ENCODE measurements around the gene PRR29. TPM values are rescaled to one million over a fixed set of nuclear protein-coding genes. Genes with fewer than 3 reads are reported as not detected.
A peak's percentile ranks its signal among the peaks of the same experiment; 100 is the strongest.

PRR29 gene
- total and polyA plus RNA-seq, 2 donors (not counting 3 experiments of a cell fraction or from before 2014, with no cell fraction given), result 0.39 to 1.2 TPM

DNA sequence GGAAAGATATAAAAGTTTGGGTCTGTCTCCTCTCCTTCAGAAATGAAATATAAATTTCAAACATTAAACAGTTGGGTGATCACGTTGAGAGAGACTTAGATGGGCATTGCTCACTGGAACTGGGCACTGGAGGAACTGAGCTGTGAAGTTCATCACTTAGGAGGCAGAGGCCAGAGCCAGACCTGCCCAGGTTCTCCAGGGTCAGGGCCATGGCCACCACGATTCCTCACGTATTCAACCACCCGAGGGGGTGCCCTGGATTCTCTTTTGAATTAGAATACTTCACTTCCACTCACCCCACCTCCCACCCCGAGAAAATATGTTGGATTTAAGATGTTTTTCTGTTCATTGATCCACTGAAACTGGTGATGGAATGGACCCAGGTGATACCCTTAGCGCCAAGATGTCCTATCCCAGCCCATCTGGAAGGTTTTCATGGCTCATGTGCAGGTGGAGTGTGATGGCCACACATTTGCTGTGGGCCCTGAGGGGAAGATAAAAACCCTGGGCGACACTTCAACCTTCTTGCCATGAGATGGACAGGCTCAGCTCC lies 6.1 kb downstream of the PRR29 start:
- intact Hi-C loops (cut with micrococcal nuclease), result no loop called here

DNA sequence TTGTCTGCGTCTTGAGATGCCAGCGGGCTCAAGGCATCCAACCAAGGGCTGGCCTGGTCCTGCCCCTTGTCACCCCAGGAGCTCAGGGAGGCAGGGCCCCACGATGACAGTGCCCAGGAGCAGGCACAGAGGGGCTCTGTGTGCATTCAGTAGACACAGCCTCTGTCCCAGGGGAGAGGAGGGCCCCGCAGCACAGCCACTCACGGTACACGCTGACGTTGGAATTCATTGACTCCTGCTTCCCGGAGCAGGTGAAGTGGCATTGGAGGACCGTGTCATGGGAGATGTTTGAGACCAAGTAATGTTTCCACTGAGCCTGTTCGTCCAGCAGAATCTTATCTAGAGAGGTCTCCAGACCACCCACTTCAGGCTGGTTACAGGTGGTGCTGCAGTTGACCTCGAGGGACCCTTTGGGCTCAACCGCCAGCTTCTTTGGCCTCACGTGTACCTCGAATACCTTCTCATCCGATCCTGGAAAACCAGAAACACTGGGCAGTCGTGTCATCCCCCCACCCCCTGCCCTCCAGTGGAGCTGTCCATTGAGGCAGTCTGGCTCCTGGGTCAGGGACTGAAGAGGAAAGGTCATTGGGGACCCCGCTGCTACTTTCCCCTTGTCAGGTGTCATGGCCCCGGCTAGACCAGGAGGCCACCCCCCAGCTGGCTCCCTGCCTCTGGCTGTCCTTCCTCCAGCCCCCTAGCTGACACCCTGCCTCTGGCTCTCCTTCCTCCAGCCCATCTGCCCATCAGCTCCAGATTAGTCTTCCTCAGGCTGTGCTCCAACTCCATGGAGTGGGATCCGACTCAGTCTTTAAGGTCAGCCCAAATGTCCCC lies 7.0 kb downstream of the PRR29 start:
- H3K9me3 ChIP-seq (replicated peaks; ENCODE audit: control insufficient read depth, insufficient read depth, low read length), result no peaks in the 10 kb centered on the region
- POLR2A ChIA-PET, result interaction anchor here (0.6 to 3.1 kb wide), 3 partner anchors 12 to 21 kb away, joined by 3 to 32 read pairs (median 3); partner anchors contain the start of gene ICAM2

More for the DNA sequence above, 6.1 kb downstream of the PRR29 start:
- H3K4me1 ChIP-seq (ENCODE audit: control insufficient read depth, extremely low read depth, insufficient read depth, low read length), result peaks cover 70% of the 10 kb centered on the region
- no peaks in the 10 kb centered on the region for H4K20me1 ChIP-seq (replicated peaks; ENCODE audit: control insufficient read depth, extremely low read depth, insufficient read depth, low read length)
- BruUV-seq (replicated peaks), result no TSS peak
- peak overlapping the region; percentile 91 for H3K27ac ChIP-seq (ENCODE audit: insufficient read depth, low read depth, low read length)
- dilution Hi-C loops (cut with MboI; ENCODE audit: extremely low pct_ligation_motif_present, low sequenced_read_pairs), result no loop called here
- TF ChIP-seq POLR2A (IDR thresholded peaks at IDR 0.05; ENCODE audit: low read depth, low read length), result peak; percentile 29
- TF ChIP-seq, protein P1, sequence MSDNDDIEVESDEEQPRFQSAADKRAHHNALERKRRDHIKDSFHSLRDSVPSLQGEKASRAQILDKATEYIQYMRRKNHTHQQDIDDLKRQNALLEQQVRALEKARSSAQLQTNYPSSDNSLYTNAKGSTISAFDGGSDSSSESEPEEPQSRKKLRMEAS (IDR thresholded peaks at IDR 0.05; ENCODE audit: insufficient read depth, insufficient read length), result no peak
- peaks cover 51% of the 10 kb centered on the region for H3K79me2 ChIP-seq (ENCODE audit: control insufficient read depth, insufficient read depth, low read length)
- H3K9me1 ChIP-seq (replicated peaks; ENCODE audit: control insufficient read depth, extremely low read depth, insufficient read depth, low read length), result no peaks in the 10 kb centered on the region
- H3K27me3 ChIP-seq (ENCODE audit: control insufficient read depth in 2 of 2, insufficient read depth in 2 of 2, low read length in 2 of 2), result no peaks in the 10 kb centered on the region
- H3K36me3 ChIP-seq (ENCODE audit: control insufficient read depth in 2 of 2, extremely low read depth in 1 of 2, insufficient read depth in 2 of 2, low read length in 2 of 2), result peaks cover 26 to 29% of the 10 kb centered on the region in 2 experiments
- H3K9ac ChIP-seq (replicated peaks; ENCODE audit: extremely low read depth, insufficient read depth, low read length), result no peak overlapping the region
- H2AFZ ChIP-seq (ENCODE audit: low read depth, low read length), result no peak overlapping the region
- H3K4me3 ChIP-seq (replicated peaks in 1 of 3; ENCODE audit: insufficient read depth in 1 of 3, low read depth in 1 of 3, low read length in 3 of 3), result peak overlapping the region in 2 of 3 experiments; percentile 66 to 87
- CTCF ChIA-PET, result interaction anchor here (0.7 to 6.8 kb wide), 4 partner anchors 15 to 129 kb away, joined by 4 to 140 read pairs (median 54); partner anchors contain the start of gene ICAM2
- FAIRE-seq (no peak), DNase-seq (ENCODE audit: low read depth, low spot score) (no peak)
- peak overlapping the region; percentile 91 for H3K4me2 ChIP-seq (ENCODE audit: insufficient read depth, low read length)
- no peaks in the 10 kb centered on the region for H3K9me3 ChIP-seq (replicated peaks; ENCODE audit: control insufficient read depth, insufficient read depth, low read length)
- POLR2A ChIA-PET, result interaction anchor here (3.1 kb wide), 1 partner anchor 13 kb away, joined by 32 read pairs; no protein-coding TSS in a partner anchor

More for the DNA sequence above, 7.0 kb downstream of the PRR29 start:
- no peak for TF ChIP-seq POLR2AphosphoS5 (IDR thresholded peaks at IDR 0.05; ENCODE audit: insufficient read depth, low read depth, low read length)
- peak; percentile 51 for TF ChIP-seq POLR2A (IDR thresholded peaks at IDR 0.05; ENCODE audit: low read depth, low read length)
- BruUV-seq (replicated peaks), result no TSS peak
- DNase-seq (ENCODE audit: low read depth, low spot score) (no peak), FAIRE-seq (peak; percentile 21)
- dilution Hi-C loops (cut with MboI; ENCODE audit: extremely low pct_ligation_motif_present, low sequenced_read_pairs) (no loop called here), intact Hi-C loops (cut with micrococcal nuclease) (no loop called here)
- H3K4me2 ChIP-seq (ENCODE audit: insufficient read depth, low read length), result peak overlapping the region; percentile 91
- peak overlapping the region; percentile 66 to 87 (median 73) for H3K4me3 ChIP-seq (replicated peaks in 1 of 3; ENCODE audit: insufficient read depth in 1 of 3, low read depth in 1 of 3, low read length in 3 of 3)
- no peaks in the 10 kb centered on the region for H3K9me1 ChIP-seq (replicated peaks; ENCODE audit: control insufficient read depth, extremely low read depth, insufficient read depth, low read length)
- peaks cover 51% of the 10 kb centered on the region for H3K79me2 ChIP-seq (ENCODE audit: control insufficient read depth, insufficient read depth, low read length)
- no peaks in the 10 kb centered on the region for H4K20me1 ChIP-seq (replicated peaks; ENCODE audit: control insufficient read depth, extremely low read depth, insufficient read depth, low read length)
- peak overlapping the region; percentile 91 for H3K9ac ChIP-seq (replicated peaks; ENCODE audit: extremely low read depth, insufficient read depth, low read length)
- no peak overlapping the region for H2AFZ ChIP-seq (ENCODE audit: low read depth, low read length)
- no peaks in the 10 kb centered on the region for H3K27me3 ChIP-seq (ENCODE audit: control insufficient read depth in 2 of 2, insufficient read depth in 2 of 2, low read length in 2 of 2)
- H3K27ac ChIP-seq (ENCODE audit: insufficient read depth, low read depth, low read length), result peak overlapping the region; percentile 91
- peaks cover 79% of the 10 kb centered on the region for H3K4me1 ChIP-seq (ENCODE audit: control insufficient read depth, extremely low read depth, insufficient read depth, low read length)
- CTCF ChIA-PET, result interaction anchor here (0.7 to 6.8 kb wide), 8 partner anchors 14 to 128 kb away, joined by 3 to 140 read pairs (median 10); partner anchors contain the start of gene ICAM2
- peaks cover 26 to 29% of the 10 kb centered on the region in 2 experiments for H3K36me3 ChIP-seq (ENCODE audit: control insufficient read depth in 2 of 2, extremely low read depth in 1 of 2, insufficient read depth in 2 of 2, low read length in 2 of 2)
